Endodermal cell (in vitro differentiated cells): Measurements from ENCODE around the gene SESN3. TPM values are rescaled to one million over a fixed set of nuclear protein-coding genes. Genes with fewer than 3 reads are reported as not detected.
"Not testable (repeated sequence)": the region's sequence is repeated elsewhere in the genome, so short reads cannot be mapped to it uniquely, and the experiment has no call there.

ENCODE experiments used
- DNase-seq: peaks from one replicate; pipeline ENCODE4 v3.0.0-alpha.2; 2017
- H3K27ac ChIP-seq: 2 replicates; pipeline ENCODE4 v1.5.1; 2013; ENCODE audit warnings: mild to moderate bottlenecking, low read depth, low read length, moderate library complexity
- H3K27me3 ChIP-seq: 2 replicates; pipeline ENCODE4 v1.6.1; 2013; ENCODE audit warnings: mild to moderate bottlenecking, low read length, moderate library complexity; ENCODE audit not compliant: insufficient read depth, control insufficient read depth, poor library complexity, severe bottlenecking
- H3K36me3 ChIP-seq: 2 replicates; pipeline ENCODE4 v1.7.0; 2013; ENCODE audit warnings: mild to moderate bottlenecking, low read length, moderate library complexity; ENCODE audit not compliant: control insufficient read depth, insufficient read depth
- H3K4me1 ChIP-seq: one replicate; pipeline ENCODE4 v1.7.0; 2013; ENCODE audit warnings: low read length; ENCODE audit not compliant: control insufficient read depth, insufficient read depth
- H3K4me3 ChIP-seq: 2 replicates; pipeline ENCODE4 v1.5.1; 2013; ENCODE audit warnings: mild to moderate bottlenecking, low read length, moderate library complexity
- H3K9ac ChIP-seq: 2 replicates; pipeline ENCODE4 v1.6.1; 2013; ENCODE audit warnings: mild to moderate bottlenecking, low read length, moderate library complexity; ENCODE audit not compliant: poor library complexity, severe bottlenecking; ENCODE audit errors: extremely low read depth
- H3K9me3 ChIP-seq: 2 replicates; pipeline ENCODE4 v1.6.1; 2013; ENCODE audit warnings: mild to moderate bottlenecking, low read length, moderate library complexity; ENCODE audit not compliant: control insufficient read depth
- H3K27ac Mint-ChIP-seq: 2 replicates; pipeline ENCODE4 v1.8.0; 2020; ENCODE audit warnings: mixed read lengths
- H3K27me3 Mint-ChIP-seq: 2 replicates; pipeline ENCODE4 v1.8.0; 2021; ENCODE audit warnings: mild to moderate bottlenecking, mixed read lengths; ENCODE audit not compliant: insufficient read depth
- H3K36me3 Mint-ChIP-seq: 2 replicates; pipeline ENCODE4 v1.8.0; 2020; ENCODE audit warnings: low read depth, mixed read lengths
- H3K4me1 Mint-ChIP-seq: 2 replicates; pipeline ENCODE4 v1.8.0; 2020; ENCODE audit warnings: mixed read lengths
- H3K4me3 Mint-ChIP-seq: 2 replicates; pipeline ENCODE4 v1.8.0; 2020; ENCODE audit warnings: mild to moderate bottlenecking, moderate library complexity, mixed read lengths
- H3K9me3 Mint-ChIP-seq: 2 replicates; pipeline ENCODE4 v1.8.0; 2020; ENCODE audit warnings: mild to moderate bottlenecking, mixed read lengths
- CTCF ChIP-seq: fragments of 200-600 bp; sonication (generic); conservative IDR thresholded peaks from 2 replicates; pipeline ENCODE4 v1.5.0; 2021; ENCODE audit warnings: antibody characterized with exemption, mild to moderate bottlenecking
- WGBS, 2 experiments: methylation state at CpG; one replicate each; pipeline versions ENCODE4 v1.1.5 to v1.1.7; 2013; ENCODE audit warnings: missing lambda C conversion rate in 2 of 2, mixed read lengths in 1 of 2; ENCODE audit not compliant: insufficient coverage in 1 of 2, insufficient read length in 1 of 2; 5-methylcytosine and 5-hydroxymethylcytosine counted together
- total RNA-seq, 2 donors: library from RNA; stranded (reverse); fragmentation: NEBNext Ultra II Directional in 1 of 2; extraction: Animal tissue kit (Norgen Biotek cat#: 25700) in 1 of 2; gene quantifications; 2 replicates in 1 of 2; 3 replicates in 1 of 2; pipeline ENCODE4 v1.2.1, GENCODE V29; 2021

Gene SESN3
- total RNA-seq, 2 donors from 2014 or later: 33.6 to 43.1 TPM

GRCh38 chr11:95276139-95276538 is 45.1 kb upstream of the SESN3 start:
- H3K9me3 ChIP-seq: no peaks in the 10 kb centered on the region
- no peak for DNase-seq
- Mint-ChIP-seq H3K9me3 (no peaks in the 10 kb centered on the region), H3K4me1 (peaks cover 15% of the 10 kb centered on the region), H3K27ac (no peak overlapping the region), H3K27me3 (no peaks in the 10 kb centered on the region), H3K36me3 (no peaks in the 10 kb centered on the region), H3K4me3 (no peak overlapping the region)
- H3K9ac ChIP-seq: no peak overlapping the region
- no peak overlapping the region for H3K27ac ChIP-seq
- TF ChIP-seq CTCF: no peak
- WGBS, 2 experiments: 90 to 94% methylated on average over 2 to 4 of the region's 4 CpGs
- no peaks in the 10 kb centered on the region for H3K27me3 ChIP-seq
- H3K4me3 ChIP-seq: no peak overlapping the region
- H3K36me3 ChIP-seq: no peaks in the 10 kb centered on the region
- H3K4me1 ChIP-seq: peaks cover 14% of the 10 kb centered on the region

- not testable (repeated sequence) for H3K27ac Mint-ChIP-seq
- WGBS, 2 experiments: 92 to 100% methylated on average over 1 to 4 of the region's 5 CpGs
Observed at GRCh38 chr11:95273618-95274017, 42.6 kb upstream of the SESN3 start.

GRCh38 chr11:95269036-95269819 is 38.2 kb upstream of the SESN3 start:
- no peak overlapping the region for H3K4me3 ChIP-seq
- no peaks in the 10 kb centered on the region for H3K36me3 ChIP-seq
- no peak for DNase-seq
- Mint-ChIP-seq H3K27ac (no peak overlapping the region), H3K27me3 (no peaks in the 10 kb centered on the region), H3K36me3 (no peaks in the 10 kb centered on the region), H3K9me3 (peaks cover 3% of the 10 kb centered on the region), H3K4me1 (no peaks in the 10 kb centered on the region), H3K4me3 (no peak overlapping the region)
- H3K4me1 ChIP-seq: no peaks in the 10 kb centered on the region
- no peak overlapping the region for H3K9ac ChIP-seq
- H3K9me3 ChIP-seq: no peaks in the 10 kb centered on the region
- no peak for TF ChIP-seq CTCF
- no peak overlapping the region for H3K27ac ChIP-seq
- WGBS, 2 experiments: 89 to 92% methylated on average over 4 to 5 of the region's 5 CpGs
- H3K27me3 ChIP-seq: no peaks in the 10 kb centered on the region

More at GRCh38 chr11:95273618-95274017, 42.6 kb upstream of the SESN3 start:
- DNase-seq, H3K9ac ChIP-seq, H3K27me3 Mint-ChIP-seq, H3K36me3 Mint-ChIP-seq, H3K9me3 Mint-ChIP-seq, H3K27ac ChIP-seq, H3K27me3 ChIP-seq, H3K4me3 Mint-ChIP-seq, H3K36me3 ChIP-seq, H3K4me3 ChIP-seq, H3K9me3 ChIP-seq, H3K4me1 Mint-ChIP-seq: not testable (repeated sequence)
- H3K4me1 ChIP-seq: peaks cover 10% of the 10 kb centered on the region
